ENCODE data around the gene BTBD18. TPM values are rescaled to one million over a fixed set of nuclear protein-coding genes. Genes with fewer than 3 reads are reported as not detected.

Gene BTBD18, protein sequence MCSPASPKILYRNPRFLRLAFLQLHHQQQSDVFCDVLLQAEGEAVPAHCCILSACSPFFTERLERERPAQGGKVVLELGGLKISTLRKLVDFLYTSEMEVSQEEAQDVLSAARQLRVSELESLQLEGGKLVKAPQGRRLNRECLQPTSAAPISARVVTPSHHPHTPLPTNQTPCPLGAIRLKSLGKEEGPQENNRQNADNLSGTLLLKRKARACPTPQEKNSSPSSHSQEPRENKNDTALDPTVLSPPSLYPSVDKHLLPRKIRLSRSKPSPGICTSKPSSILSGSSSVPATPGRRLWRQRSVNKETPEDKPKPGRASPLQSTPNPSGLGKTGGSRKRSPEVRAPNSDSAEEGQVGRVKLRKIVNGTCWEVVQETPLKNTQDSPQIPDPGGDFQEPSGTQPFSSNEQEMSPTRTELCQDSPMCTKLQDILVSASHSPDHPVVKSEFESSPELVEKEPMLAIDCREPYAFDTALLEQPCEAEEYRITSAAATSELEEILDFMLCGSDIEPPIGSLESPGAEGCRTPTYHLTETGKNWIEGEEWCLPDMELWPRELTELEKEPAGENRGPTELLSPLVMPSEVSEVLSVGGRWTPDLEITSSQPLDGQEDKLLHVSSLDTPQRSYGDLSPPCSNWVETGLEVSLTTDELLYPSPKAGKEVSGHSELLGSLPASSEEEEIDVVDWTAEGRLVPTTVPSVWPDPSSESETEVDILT
- total RNA-seq: not detected

GRCh38 chr11:57751676-57752253 is at the start of gene BTBD18:
TSS of gene BTBD18 (minus strand) at chr11:57751819. CDS start at chr11:57751188, 631 bp downstream.
- no peak for DNase-seq (ENCODE audit: low spot score)

- DNase-seq (ENCODE audit: low spot score): no peak
These were observed 49.5 kb upstream of the BTBD18 start for GRCh38 chr11:57801183-57801485.

DNA sequence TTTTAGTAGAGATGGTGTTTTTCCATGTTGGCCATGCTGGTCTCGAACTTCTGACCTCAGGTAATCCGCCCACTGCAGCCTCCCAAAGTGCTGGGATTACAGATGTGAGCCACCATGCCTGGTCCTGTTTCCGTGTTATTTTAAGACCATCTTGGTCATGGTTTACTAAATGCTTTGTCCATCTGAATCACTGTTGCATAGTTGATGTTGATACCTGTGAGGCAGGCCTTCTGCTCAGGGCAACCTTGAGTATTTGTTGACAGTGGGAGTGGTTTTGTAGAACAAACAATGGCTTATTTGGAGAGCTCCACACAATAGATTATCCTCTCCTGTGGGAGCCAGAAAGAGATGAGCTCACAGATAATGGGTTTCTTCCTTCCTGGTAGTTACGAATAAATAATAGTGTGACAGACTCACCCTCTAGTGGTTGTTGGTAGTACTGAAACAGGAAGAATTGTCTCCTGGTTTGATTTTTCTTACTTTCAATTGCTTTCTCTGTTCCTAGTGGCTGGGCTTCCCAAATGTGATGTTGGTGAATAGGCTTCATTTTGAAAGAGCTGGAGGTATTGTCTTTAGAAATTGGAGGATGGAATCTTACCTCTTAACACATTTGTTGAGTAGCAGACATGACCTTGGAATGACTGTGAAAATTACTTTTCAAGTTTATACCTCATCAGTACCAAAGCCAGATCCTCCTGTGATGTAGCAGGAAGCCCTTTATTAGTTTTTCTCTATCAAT is 49.0 kb upstream of the BTBD18 start:
- DNase-seq (ENCODE audit: low spot score): peak; percentile 57

DNA sequence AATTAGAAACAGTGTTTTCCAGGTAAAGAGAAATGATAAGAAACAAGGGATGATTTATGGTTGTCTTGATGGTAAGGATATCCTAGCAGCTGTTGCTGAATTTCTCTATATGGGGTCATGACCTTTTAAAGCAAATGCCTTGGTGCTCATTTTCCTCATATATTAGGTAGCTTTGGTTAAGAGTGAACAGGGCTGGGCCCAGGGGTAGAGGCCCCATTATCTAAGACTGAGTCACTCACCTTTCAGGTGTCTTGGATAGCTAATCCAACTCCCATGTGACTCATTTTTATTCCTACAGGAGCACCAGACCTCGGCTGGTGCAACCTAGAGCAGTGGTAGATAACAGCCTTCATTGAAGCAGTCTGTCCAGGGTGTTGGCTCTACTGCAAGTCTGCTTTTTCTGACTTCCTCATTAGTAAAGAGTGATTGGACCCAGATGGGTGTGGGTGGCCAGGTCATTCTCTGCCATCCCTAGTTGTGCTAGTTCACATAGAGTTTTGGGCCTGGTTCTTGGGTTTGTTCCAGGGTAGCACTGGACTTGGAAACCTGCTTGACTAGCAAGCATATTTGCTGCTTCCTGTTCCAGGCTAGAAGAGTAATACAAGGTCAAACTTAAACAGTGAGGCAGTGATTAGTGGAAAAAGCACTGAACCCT is 47.4 kb upstream of the BTBD18 start:
- peak; percentile 92 for DNase-seq (ENCODE audit: low spot score)

- no peak for DNase-seq (ENCODE audit: low spot score)
These were observed 41.9 kb upstream of the BTBD18 start for GRCh38 chr11:57793351-57794115.

DNA sequence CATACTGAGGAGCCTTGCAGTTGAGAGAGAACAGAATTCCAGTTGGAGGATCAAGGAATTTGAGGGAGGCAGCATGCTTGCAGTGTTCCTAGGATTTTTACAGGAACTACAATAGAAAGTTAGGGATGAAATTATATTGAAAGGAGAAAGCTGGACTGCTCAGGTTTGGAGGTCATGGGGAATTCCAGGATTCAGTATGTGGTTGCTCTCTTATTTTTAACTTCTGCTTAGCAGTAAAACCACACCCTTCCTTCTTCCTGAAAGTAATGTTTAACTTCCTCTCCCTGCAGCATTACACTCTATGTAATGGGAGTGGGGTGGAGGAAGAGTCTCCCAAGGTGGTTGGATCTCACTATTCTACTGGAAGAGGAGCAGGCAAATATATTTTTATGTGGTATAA is 41.3 kb upstream of the BTBD18 start:
- DNase-seq (ENCODE audit: low spot score): no peak

- DNase-seq (ENCODE audit: low spot score): peak; percentile 81
These were observed 40.5 kb upstream of the BTBD18 start for GRCh38 chr11:57792060-57792541.

GRCh38 chr11:57791321-57792059 is 39.9 kb upstream of the BTBD18 start:
- DNase-seq (ENCODE audit: low spot score): no peak

DNA sequence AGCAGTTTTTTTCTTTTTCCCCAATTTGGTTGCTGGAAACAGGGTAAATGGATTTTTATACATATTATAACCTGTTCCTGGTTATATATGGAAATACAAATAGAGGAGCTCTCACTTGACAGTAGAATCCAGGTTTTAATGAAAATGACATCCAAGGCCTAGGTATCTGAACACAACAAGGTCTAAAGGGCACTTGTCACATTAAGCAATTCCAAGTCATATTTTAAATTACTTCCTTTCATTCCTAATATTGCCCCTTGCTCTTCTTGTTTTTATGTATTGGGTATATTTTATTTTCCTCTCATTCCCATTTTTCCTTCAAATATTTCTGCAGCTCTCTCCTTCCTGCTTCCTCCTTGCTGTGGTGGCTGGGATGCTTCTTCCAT is 37.1 kb upstream of the BTBD18 start:
- no peak for DNase-seq (ENCODE audit: low spot score)

GRCh38 chr11:57787920-57788702 is 36.5 kb upstream of the BTBD18 start:
- DNase-seq (ENCODE audit: low spot score): no peak

- DNase-seq (ENCODE audit: low spot score): no peak
These were observed 35.5 kb upstream of the BTBD18 start for GRCh38 chr11:57787006-57787604.

DNA sequence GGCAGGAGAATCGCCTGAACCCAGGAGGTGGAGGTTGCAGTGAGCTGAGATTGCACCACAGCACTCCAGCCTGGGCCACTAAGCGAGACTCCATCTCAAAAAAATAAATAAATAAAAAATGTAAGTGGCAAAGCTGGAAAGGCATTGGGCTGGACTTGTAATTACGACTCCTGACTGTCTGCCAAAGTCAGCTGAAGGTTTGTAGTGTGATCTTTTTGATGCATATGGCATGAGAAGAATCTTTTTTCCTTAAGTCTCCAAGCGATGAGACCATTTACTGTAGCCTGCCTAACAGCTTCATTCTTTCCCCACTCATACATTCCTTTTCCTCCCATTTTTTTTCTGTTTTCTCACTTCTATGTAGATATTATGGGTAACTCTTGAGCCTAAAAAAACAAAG is 34.8 kb upstream of the BTBD18 start:
- DNase-seq (ENCODE audit: low spot score): no peak

- DNase-seq (ENCODE audit: low spot score): no peak
These were observed 33.5 kb upstream of the BTBD18 start for GRCh38 chr11:57785072-57785471.

DNA sequence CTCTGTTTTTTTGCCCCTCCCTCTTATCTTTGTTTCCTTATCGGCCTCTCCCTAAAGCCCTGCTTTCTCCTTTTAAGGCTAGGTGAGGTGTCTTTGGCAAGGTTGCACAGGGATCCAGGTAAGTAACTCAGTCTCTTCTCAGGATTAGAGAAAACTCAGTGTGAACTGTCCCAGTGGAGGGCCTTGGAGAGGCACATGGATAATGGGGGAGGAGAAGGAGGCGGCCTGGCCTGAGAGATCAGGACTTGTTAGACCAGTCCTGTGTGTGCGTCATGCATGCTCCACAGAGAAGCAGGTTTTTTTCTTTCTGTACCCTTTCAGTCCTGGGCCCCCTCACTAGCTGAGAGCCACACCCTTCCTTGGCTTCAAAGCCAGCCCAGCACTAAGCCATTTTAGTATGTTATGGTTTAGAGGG is 29.9 kb upstream of the BTBD18 start:
- DNase-seq (ENCODE audit: low spot score): peak; percentile 73

GRCh38 chr11:57779276-57779675 is 27.7 kb upstream of the BTBD18 start:
- DNase-seq (ENCODE audit: low spot score): peak; percentile 35

DNA sequence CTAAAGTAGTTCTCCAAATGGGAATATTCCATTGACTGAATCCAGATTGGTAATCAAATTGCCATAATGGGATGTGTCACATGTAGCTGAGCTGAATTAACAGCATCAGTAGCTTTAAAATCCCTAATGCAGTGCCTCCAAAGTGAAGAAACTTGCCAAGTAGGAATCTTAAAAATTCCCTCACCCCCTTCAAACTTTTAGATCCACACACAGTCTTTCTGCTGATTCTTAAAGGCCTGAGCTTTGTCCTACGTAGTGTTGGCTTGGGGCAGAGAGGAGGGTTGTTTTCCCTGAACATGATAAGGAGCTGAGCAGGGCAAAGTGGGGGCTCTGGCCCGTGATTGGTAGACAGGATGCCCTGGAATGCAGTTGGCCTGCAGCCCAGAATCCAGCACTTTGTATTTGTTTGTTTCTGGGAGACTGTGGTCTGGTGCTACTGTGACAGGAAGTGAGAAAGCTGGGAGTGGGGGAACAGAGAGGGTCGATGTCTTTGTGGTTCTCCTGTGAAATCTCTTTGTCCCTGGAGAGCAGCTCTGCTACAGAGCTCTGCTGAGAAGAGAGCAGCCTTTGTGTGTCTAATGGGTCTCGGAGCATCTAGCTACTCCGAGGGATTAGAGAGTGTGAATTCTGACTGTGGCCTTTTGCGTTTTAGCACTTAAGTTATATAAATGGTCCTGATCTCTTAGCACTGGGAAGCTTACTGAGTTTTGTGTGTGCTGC is 26.9 kb upstream of the BTBD18 start:
- peak; percentile 95 for DNase-seq (ENCODE audit: low spot score)

DNA sequence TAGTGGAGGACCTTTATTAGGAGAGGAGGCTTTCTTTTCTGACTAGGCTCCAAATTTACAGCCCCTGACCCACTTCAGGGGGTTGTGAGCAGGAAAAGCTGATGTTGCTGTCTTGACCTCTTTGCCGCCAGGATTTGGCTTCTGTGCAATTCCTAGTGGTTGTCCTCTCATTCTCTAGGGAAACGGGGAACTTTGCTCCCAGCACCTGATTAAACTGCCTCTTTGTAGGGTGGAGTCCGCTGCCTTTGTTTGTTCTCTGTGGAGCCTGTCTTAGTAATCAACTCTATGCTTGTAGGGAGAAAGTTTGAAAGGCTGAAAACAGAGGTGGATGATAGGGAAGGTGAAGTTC is 26.3 kb upstream of the BTBD18 start:
- peak; percentile 82 for DNase-seq (ENCODE audit: low spot score)

DNA sequence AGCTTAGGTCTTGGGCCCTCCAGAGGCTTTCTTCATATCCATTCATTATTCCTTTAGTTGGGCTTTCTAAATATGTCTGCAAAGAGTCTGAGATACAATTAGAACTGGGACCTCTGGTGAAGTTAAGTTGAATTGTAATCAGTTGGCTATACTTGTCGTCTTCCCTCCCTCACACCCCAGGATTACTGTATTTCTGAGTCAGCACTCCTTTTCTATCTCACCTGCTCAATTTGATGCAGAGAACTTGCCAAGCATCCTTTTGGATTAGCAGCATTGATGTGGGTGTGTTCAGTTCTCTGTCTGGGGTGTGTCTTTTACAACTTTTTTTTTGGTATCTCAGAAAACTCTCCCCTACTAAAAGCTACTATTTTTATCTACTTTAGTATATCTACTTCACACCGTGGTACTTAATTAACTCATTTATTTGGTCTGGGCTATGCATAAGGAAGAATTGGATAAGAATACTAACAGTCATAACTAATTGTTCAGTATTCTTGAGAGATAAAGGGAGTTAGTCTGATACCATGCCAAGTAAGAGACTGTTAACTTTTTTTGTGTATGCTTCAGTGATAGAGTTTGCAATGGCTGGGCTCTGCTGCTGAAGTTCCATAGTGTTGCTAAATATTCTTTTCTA is 25.1 kb upstream of the BTBD18 start:
- DNase-seq (ENCODE audit: low spot score): no peak

Measured in mucosa of gallbladder (tissue), 1 donor.